Activated CD8-positive, alpha-beta T cell treated with anti-CD3 and anti-CD28 coated beads for 36 hours (primary cell): ENCODE measurements around the gene PA2G4. TPM values are rescaled to one million over a fixed set of nuclear protein-coding genes. Genes with fewer than 3 reads are reported as not detected.

Experiments used
- ATAC-seq: fragments of 200-7000 bp; cut with Tn5 transposase; one replicate; pipeline ENCODE4 v1.10.0; 2021; ENCODE audit warnings: mild to moderate bottlenecking, moderate library complexity
- CTCF ChIA-PET: fragments of 350-600 bp; sonication (Branson Sonifier 250); formaldehyde crosslinking; loops from one replicate; lab custom pipeline; 2021; ENCODE audit warnings: antibody characterized with exemption; lab: Charles Lee
- POLR2A ChIA-PET: fragments of 350-600 bp; sonication (Branson Sonifier 250); formaldehyde crosslinking; loops from one replicate; lab custom pipeline; 2021; ENCODE audit warnings: antibody characterized with exemption; lab: Charles Lee
- DNase-seq: peaks from one replicate; pipeline ENCODE4 v3.0.0-alpha.2; 2020
- H3K27ac Mint-ChIP-seq: one replicate; pipeline ENCODE4 v1.8.0; 2021; ENCODE audit warnings: mild to moderate bottlenecking, mixed read lengths
- H3K27me3 Mint-ChIP-seq: one replicate; pipeline ENCODE4 v1.8.0; 2021; ENCODE audit warnings: mixed read lengths
- H3K36me3 Mint-ChIP-seq: one replicate; pipeline ENCODE4 v1.8.0; 2021; ENCODE audit warnings: low read depth, mixed read lengths
- H3K4me1 Mint-ChIP-seq: one replicate; pipeline ENCODE4 v1.8.0; 2021; ENCODE audit warnings: low read depth, mixed read lengths
- H3K4me3 Mint-ChIP-seq: one replicate; pipeline ENCODE4 v1.8.0; 2021; ENCODE audit warnings: mild to moderate bottlenecking, moderate library complexity, mixed read lengths
- H3K9me3 Mint-ChIP-seq: one replicate; pipeline ENCODE4 v1.8.0; 2021; ENCODE audit warnings: mixed read lengths
- intact Hi-C: fragments of 100-400 bp; cut with micrococcal nuclease; formaldehyde crosslinking; loops from one replicate; pipeline ENCODE4 v1.10.0; 2022
- total RNA-seq, 2 experiments: library from RNA; stranded (reverse); gene quantifications; one replicate each; pipeline ENCODE4 v1.2.3, GENCODE V29; 2021
- TF ChIP-seq, protein P1 (sequence below): fragments of 200-600 bp; IDR thresholded peaks from one replicate; pipeline ENCODE4 v1.8.0; 2022; ENCODE audit warnings: antibody characterized with exemption, mild to moderate bottlenecking

PA2G4 gene
- total RNA-seq, 2 experiments from 2014 or later = 447 to 455 TPM

DNA sequence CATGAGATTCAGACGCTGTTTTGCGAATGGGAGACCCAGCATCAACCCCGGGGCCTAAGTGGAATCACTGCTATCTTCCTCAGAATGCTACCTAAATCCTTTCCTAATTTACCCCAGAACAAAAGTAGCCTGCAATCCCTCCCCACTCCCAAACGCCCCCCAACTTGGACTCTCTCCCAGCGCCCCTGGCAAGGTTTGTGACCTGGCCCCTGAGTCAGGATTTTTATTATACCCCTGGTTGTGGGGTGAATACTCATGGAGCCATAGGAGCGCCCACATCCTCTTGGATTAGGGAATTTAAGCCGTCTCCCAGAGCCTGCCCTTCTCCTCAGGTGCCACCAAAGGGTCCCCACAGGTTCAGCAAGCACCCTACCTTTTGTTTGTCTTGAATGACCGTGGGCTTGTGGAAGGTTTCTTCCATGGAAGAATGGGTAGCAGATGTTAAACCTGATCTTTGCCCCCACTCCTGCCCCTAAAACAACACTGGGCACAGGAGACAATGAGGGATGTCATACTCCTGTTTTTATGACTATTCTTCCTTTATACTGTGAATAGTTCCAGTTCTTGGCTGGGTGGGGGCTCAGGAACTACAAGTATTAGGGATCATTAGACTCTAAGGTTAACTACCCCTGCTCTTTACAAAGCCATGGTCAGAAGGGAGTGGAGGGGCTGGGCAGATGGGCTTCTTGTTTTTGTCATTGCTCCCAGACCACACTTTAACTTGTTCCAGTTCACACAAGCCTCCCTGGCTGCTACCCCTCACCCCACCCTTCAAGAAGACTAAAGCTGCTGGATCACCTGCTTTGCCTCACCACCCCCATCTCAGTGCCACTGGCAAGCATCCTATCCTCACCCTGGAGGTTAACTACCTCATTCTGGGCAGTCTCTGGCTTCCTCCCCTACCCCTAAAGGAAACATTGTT is 48.7 kb downstream of the PA2G4 start:
- POLR2A ChIA-PET = interaction anchor here (1.0 to 3.6 kb wide), 3 partner anchors 10 to 35 kb away, joined by 3 to 19 read pairs (median 12); partner anchors contain the start of genes RPL41 and ZC3H10
- DNase-seq (no peak), ATAC-seq (no peak)
- H3K9me3 Mint-ChIP-seq = no peaks in the 10 kb centered on the region
- no peaks in the 10 kb centered on the region for H3K27me3 Mint-ChIP-seq
- TF ChIP-seq, protein P1, sequence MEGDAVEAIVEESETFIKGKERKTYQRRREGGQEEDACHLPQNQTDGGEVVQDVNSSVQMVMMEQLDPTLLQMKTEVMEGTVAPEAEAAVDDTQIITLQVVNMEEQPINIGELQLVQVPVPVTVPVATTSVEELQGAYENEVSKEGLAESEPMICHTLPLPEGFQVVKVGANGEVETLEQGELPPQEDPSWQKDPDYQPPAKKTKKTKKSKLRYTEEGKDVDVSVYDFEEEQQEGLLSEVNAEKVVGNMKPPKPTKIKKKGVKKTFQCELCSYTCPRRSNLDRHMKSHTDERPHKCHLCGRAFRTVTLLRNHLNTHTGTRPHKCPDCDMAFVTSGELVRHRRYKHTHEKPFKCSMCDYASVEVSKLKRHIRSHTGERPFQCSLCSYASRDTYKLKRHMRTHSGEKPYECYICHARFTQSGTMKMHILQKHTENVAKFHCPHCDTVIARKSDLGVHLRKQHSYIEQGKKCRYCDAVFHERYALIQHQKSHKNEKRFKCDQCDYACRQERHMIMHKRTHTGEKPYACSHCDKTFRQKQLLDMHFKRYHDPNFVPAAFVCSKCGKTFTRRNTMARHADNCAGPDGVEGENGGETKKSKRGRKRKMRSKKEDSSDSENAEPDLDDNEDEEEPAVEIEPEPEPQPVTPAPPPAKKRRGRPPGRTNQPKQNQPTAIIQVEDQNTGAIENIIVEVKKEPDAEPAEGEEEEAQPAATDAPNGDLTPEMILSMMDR = no peak
- peak overlapping the region; percentile 92 for H3K4me3 Mint-ChIP-seq
- peaks cover 12% of the 10 kb centered on the region for H3K36me3 Mint-ChIP-seq
- peaks cover 36% of the 10 kb centered on the region for H3K4me1 Mint-ChIP-seq
- intact Hi-C loops = loop anchor here (1.0 to 5.0 kb wide), 2 partner anchors 36 to 49 kb away; partner anchors contain the start of genes PA2G4, RPL41 and ZC3H10
- peak overlapping the region; percentile 100 for H3K27ac Mint-ChIP-seq
- CTCF ChIA-PET = interaction anchor here (3.1 kb wide), 1 partner anchor 37 kb away, joined by 14 read pairs; the partner anchor contains the start of gene SMARCC2

DNA sequence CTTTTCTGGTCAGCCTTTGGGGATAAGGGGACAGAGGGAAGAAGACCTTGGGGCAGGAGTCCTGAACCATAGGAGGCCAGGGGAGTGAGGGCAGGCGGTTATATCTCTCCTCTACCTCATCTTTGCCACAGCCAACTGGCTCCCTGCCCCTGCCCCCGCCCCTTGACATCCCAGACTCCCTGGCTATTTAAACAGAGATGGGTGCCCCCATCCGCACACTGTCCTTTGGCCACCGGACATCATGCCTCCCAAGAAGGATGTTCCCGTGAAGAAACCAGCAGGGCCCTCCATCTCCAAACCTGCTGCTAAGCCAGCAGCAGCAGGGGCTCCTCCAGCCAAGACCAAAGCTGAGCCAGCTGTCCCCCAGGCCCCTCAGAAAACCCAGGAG is 49.3 kb downstream of the PA2G4 start:
- no peaks in the 10 kb centered on the region for H3K27me3 Mint-ChIP-seq
- no peaks in the 10 kb centered on the region for H3K9me3 Mint-ChIP-seq
- CTCF ChIA-PET = interaction anchor here (1.0 to 3.1 kb wide), 4 partner anchors 15 to 36 kb away, joined by 3 to 14 read pairs (median 6); partner anchors contain the start of genes SMARCC2 and ZC3H10
- peaks cover 36% of the 10 kb centered on the region for H3K4me1 Mint-ChIP-seq
- POLR2A ChIA-PET = interaction anchor here (0.9 to 3.6 kb wide), 4 partner anchors 9 to 36 kb away, joined by 3 to 19 read pairs (median 4); partner anchors contain the start of genes RPL41 and ZC3H10
- peaks cover 18% of the 10 kb centered on the region for H3K36me3 Mint-ChIP-seq
- DNase-seq (no peak), ATAC-seq (no peak)
- H3K27ac Mint-ChIP-seq = no peak overlapping the region
- H3K4me3 Mint-ChIP-seq = peak overlapping the region; percentile 92
- TF ChIP-seq, protein P1 = no peak
- intact Hi-C loops = loop anchor here (5.0 kb wide), 1 partner anchor 36 kb away; the partner anchor contains the start of genes RPL41 and ZC3H10

DNA sequence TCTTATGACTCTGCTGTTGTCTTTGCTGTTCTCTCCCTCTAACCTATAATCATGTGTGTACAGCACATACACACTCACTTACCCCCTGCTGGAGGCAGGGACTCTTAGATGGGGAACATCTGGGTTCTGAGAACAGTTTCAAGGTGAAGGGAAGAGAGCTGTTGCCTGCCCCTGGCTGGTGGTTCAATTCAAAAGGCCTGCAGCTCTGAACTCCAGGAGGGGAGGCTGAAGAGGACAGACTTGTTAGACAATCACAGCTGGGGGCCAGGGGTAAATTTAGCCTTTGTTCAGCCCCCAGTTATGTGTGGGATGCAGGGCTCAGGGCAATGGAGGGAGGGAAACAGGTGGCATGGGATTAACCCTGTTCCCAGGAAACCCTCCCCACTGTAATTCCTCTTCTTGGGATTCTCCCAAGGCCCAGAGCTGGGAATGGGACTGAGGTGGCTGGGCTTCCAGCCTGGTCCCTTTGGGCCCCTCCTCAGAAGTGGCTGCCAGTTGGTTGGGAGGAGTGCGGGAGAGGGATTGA is 50.0 kb downstream of the PA2G4 start:
- no peak overlapping the region for H3K27ac Mint-ChIP-seq
- ChIA-PET CTCF (interaction anchor here (0.7 to 3.1 kb wide), 6 partner anchors 12 to 36 kb away, joined by 3 to 14 read pairs (median 6); partner anchors contain the start of genes SMARCC2 and ZC3H10), POLR2A (interaction anchor here (0.9 to 3.6 kb wide), 7 partner anchors 9 to 50 kb away, joined by 3 to 19 read pairs (median 4); partner anchors contain the start of genes ESYT1, PA2G4, RPL41 and ZC3H10)
- H3K4me1 Mint-ChIP-seq = peaks cover 36% of the 10 kb centered on the region
- ATAC-seq = no peak
- H3K36me3 Mint-ChIP-seq = peaks cover 24% of the 10 kb centered on the region
- DNase-seq = no peak
- H3K27me3 Mint-ChIP-seq = no peaks in the 10 kb centered on the region
- no peaks in the 10 kb centered on the region for H3K9me3 Mint-ChIP-seq
- intact Hi-C loops = loop anchor here (5.0 kb wide), 1 partner anchor 37 kb away; the partner anchor contains the start of genes RPL41 and ZC3H10
- TF ChIP-seq, protein P1 = no peak
- no peak overlapping the region for H3K4me3 Mint-ChIP-seq

DNA sequence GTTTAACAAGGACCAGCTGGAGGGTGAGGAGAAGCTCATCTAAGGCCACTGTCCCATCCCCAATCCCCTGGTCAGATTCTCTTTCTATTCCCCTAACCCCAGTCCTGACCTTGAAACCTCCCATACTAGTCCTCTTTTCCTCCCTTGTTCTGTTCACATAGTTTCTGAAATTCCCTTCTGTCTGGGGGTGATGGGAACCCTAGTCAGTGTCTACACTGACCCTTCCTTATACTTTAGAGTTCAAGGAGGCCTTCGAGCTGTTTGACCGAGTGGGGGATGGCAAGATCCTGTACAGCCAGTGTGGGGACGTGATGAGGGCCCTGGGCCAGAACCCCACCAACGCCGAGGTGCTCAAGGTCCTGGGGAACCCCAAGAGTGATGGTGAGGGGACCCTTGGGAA is 50.5 kb downstream of the PA2G4 start:
- no peak overlapping the region for H3K27ac Mint-ChIP-seq
- H3K36me3 Mint-ChIP-seq = peaks cover 29% of the 10 kb centered on the region
- CTCF ChIA-PET = interaction anchor here (0.7 to 3.1 kb wide), 6 partner anchors 12 to 37 kb away, joined by 3 to 14 read pairs (median 6); partner anchors contain the start of genes SMARCC2 and ZC3H10
- POLR2A ChIA-PET = interaction anchor here (0.9 to 3.6 kb wide), 7 partner anchors 11 to 67 kb away, joined by 3 to 19 read pairs (median 4); partner anchors contain the start of genes ESYT1, PA2G4, RNF41 and RPL41
- TF ChIP-seq, protein P1 = no peak
- H3K4me1 Mint-ChIP-seq = peaks cover 38% of the 10 kb centered on the region
- H3K4me3 Mint-ChIP-seq = no peak overlapping the region
- no peak for ATAC-seq
- H3K9me3 Mint-ChIP-seq = no peaks in the 10 kb centered on the region
- no peaks in the 10 kb centered on the region for H3K27me3 Mint-ChIP-seq
- intact Hi-C loops = loop anchor here (5.0 kb wide), 1 partner anchor 38 kb away; the partner anchor contains the start of genes RPL41 and ZC3H10
- DNase-seq = no peak
